HCT116 (cell line): ENCODE measurements around the gene ATRN. TPM values are rescaled to one million over a fixed set of nuclear protein-coding genes. Genes with fewer than 3 reads are reported as not detected.

Experiments used
- ATAC-seq: fragments of 200-7000 bp; cut with Tn5 transposase; 2 replicates; pipeline ENCODE4 v1.9.1; 2020; ENCODE audit warnings: mild to moderate bottlenecking, moderate library complexity
- BruUV-seq: library from RNA; stranded (reverse); fragments of 400-500 nt; replicated peaks from 2 replicates; lab custom pipeline; 2021; lab: Mats Ljungman, UMichigan
- CTCF ChIA-PET: fragments of 300-600 bp; sonication (Branson Sonifier 250); formaldehyde crosslinking; loops from one replicate; lab custom pipeline; 2021; ENCODE audit warnings: antibody characterized with exemption; lab: Charles Lee
- POLR2A ChIA-PET: fragments of 300-600, 350-600 bp; sonication (Branson Sonifier 250); formaldehyde crosslinking; loops from one replicate; lab custom pipeline; 2021; ENCODE audit warnings: antibody characterized with exemption; lab: Charles Lee
- RAD21 ChIA-PET, 2 experiments: fragments of 300-600 bp; sonication (Branson Sonifier 250); formaldehyde crosslinking; loops; one replicate each; lab custom pipeline; 2023; ENCODE audit warnings: low total read pairs in 2 of 2; ENCODE audit not compliant: uncharacterized antibody in 2 of 2, unreplicated experiment in 2 of 2, low non-redundant PET in 1 of 2; lab: Charles Lee
- DNase-seq: peaks from one replicate; pipeline ENCODE4 v3.0.0-alpha.2; 2010; ENCODE audit warnings: low read depth, low spot score
- H2AFZ ChIP-seq: fragments of 200-600 bp; shearing (Covaris generic), sonication (generic); 2 replicates; pipeline ENCODE4 v1.6.1; 2017; ENCODE audit warnings: low read depth, mixed run types, mixed read lengths, antibody characterized with exemption, low read length; ENCODE audit not compliant: poor library complexity, severe bottlenecking
- H3K27ac ChIP-seq: 2 replicates; pipeline ENCODE4 v1.5.1; 2012; ENCODE audit warnings: low read depth, low read length
- H3K27me3 ChIP-seq: fragments of 200-600 bp; sonication (generic); 2 replicates; pipeline ENCODE4 v1.6.1; 2016; ENCODE audit warnings: mixed run types, low read length, mixed read lengths; ENCODE audit not compliant: insufficient read depth
- H3K36me3 ChIP-seq, 2 experiments: fragments of 200-500 bp in 1 of 2; fragments of 200-600 bp in 1 of 2; sonication (Bioruptor generic) in 1 of 2; sonication (generic) in 1 of 2; 2 replicates each; pipeline versions ENCODE4 v1.5.1 to v1.6.1; 2014 to 2016; ENCODE audit warnings: low read length in 2 of 2, inconsistent platforms in 1 of 2, mixed read lengths in 1 of 2, mixed run types in 1 of 2; ENCODE audit not compliant: insufficient read depth in 2 of 2, control insufficient read depth in 1 of 2
- H3K4me1 ChIP-seq, 2 experiments: fragments of 200-600 bp in 1 of 2; sonication (generic) in 1 of 2; 2 replicates each; pipeline versions ENCODE4 v1.5.1 to v1.6.1; 2012 to 2017; ENCODE audit warnings: low read length in 2 of 2, inconsistent platforms in 1 of 2, mild to moderate bottlenecking in 1 of 2, mixed read lengths in 1 of 2, mixed run types in 1 of 2, moderate library complexity in 1 of 2; ENCODE audit not compliant: insufficient read depth in 2 of 2, control insufficient read depth in 1 of 2
- H3K4me2 ChIP-seq: fragments of 200-600 bp; sonication (generic); 2 replicates; pipeline ENCODE4 v1.6.1; 2017; ENCODE audit warnings: mixed run types, low read length, mixed read lengths
- H3K4me3 ChIP-seq, 2 experiments: fragments of 200-600 bp in 1 of 2; sonication (generic) in 1 of 2; replicated peaks in 1 of 2; 2 replicates each; pipeline ENCODE4 v1.5.1; 2011 to 2016; ENCODE audit warnings: low read length in 2 of 2, control low read depth in 1 of 2, low read depth in 1 of 2, mild to moderate bottlenecking in 1 of 2, mixed read lengths in 1 of 2, mixed run types in 1 of 2
- H3K79me2 ChIP-seq: fragments of 200-600 bp; sonication (generic); 2 replicates; pipeline ENCODE4 v1.6.1; 2017; ENCODE audit warnings: mild to moderate bottlenecking, mixed run types, low read length, moderate library complexity, mixed read lengths; ENCODE audit not compliant: insufficient read depth
- H3K9ac ChIP-seq: fragments of 200-600 bp; sonication (generic); 2 replicates; pipeline ENCODE4 v1.6.1; 2016; ENCODE audit warnings: low read length, mixed read lengths
- H3K9me2 ChIP-seq: fragments of 200-600 bp; sonication (generic), shearing (Covaris generic); 2 replicates; pipeline ENCODE4 v1.6.1; 2017; ENCODE audit warnings: mixed run types, mild to moderate bottlenecking, moderate library complexity; ENCODE audit not compliant: insufficient read depth
- H3K9me3 ChIP-seq, 2 experiments: fragments of 200-500 bp in 1 of 2; fragments of 200-600 bp in 1 of 2; sonication (Bioruptor generic) in 1 of 2; sonication (generic) in 1 of 2; 2 replicates each; pipeline ENCODE4 v1.6.1; 2014 to 2017; ENCODE audit warnings: low read length in 2 of 2, mixed read lengths in 2 of 2, inconsistent platforms in 1 of 2, low read depth in 1 of 2, mild to moderate bottlenecking in 1 of 2, mixed run types in 1 of 2, moderate library complexity in 1 of 2; ENCODE audit not compliant: control insufficient read depth in 1 of 2, insufficient read depth in 1 of 2
- H4K20me1 ChIP-seq: fragments of 200-600 bp; sonication (generic), shearing (Covaris generic); 2 replicates; pipeline ENCODE4 v1.6.1; 2017; ENCODE audit warnings: mixed run types, mild to moderate bottlenecking, moderate library complexity; ENCODE audit not compliant: insufficient read depth
- ATF3 ChIP-seq: IDR thresholded peaks from 2 replicates; pipeline ENCODE4 v1.6.1; 2012
- CBX3 ChIP-seq: IDR thresholded peaks from 2 replicates; pipeline ENCODE4 v1.6.1; 2012; ENCODE audit warnings: low read depth
- CEBPB ChIP-seq: IDR thresholded peaks from 2 replicates; pipeline ENCODE4 v1.6.1; 2012; ENCODE audit warnings: low read depth
- EGR1 ChIP-seq: IDR thresholded peaks from 2 replicates; pipeline ENCODE4 v1.6.1; 2012; ENCODE audit warnings: low read depth
- ELF1 ChIP-seq: IDR thresholded peaks from 2 replicates; pipeline ENCODE4 v1.6.1; 2012; ENCODE audit warnings: low read depth, borderline replicate concordance
- EZH2 ChIP-seq: fragments of 200-600 bp; sonication (generic); IDR thresholded peaks from 2 replicates; pipeline ENCODE4 v1.6.1; 2017; ENCODE audit warnings: antibody characterized with exemption, mixed run types
- EZH2phosphoT487 ChIP-seq: fragments of 200-600 bp; IDR thresholded peaks from 2 replicates; pipeline ENCODE4 v1.6.1; 2018; ENCODE audit warnings: antibody characterized with exemption, borderline replicate concordance
- FOSL1 ChIP-seq: IDR thresholded peaks from 2 replicates; pipeline ENCODE4 v1.6.1; 2012; ENCODE audit warnings: low read depth
- JUND ChIP-seq: IDR thresholded peaks from 2 replicates; pipeline ENCODE4 v1.6.1; 2012
- MAX ChIP-seq: IDR thresholded peaks from 2 replicates; pipeline ENCODE4 v1.6.1; 2012
- POLR2A ChIP-seq: IDR thresholded peaks from 2 replicates; pipeline ENCODE4 v1.7.0; 2011; ENCODE audit warnings: borderline replicate concordance; ENCODE audit not compliant: insufficient read depth, insufficient read length; ENCODE audit errors: extremely low read depth
- POLR2AphosphoS5 ChIP-seq: IDR thresholded peaks from 2 replicates; pipeline ENCODE4 v1.6.1; 2011; ENCODE audit warnings: mild to moderate bottlenecking, low read depth, low read length, moderate library complexity
- RAD21 ChIP-seq: IDR thresholded peaks from 2 replicates; pipeline ENCODE4 v1.6.1; 2012; ENCODE audit warnings: low read depth, mild to moderate bottlenecking
- REST ChIP-seq: IDR thresholded peaks from 2 replicates; pipeline ENCODE4 v1.6.1; 2012; ENCODE audit warnings: low read depth
- SIN3A ChIP-seq: IDR thresholded peaks from 2 replicates; pipeline ENCODE4 v1.6.1; 2012; ENCODE audit warnings: low read depth
- SRF ChIP-seq: IDR thresholded peaks from 2 replicates; pipeline ENCODE4 v1.6.1; 2012; ENCODE audit warnings: low read depth
- TCF7L2 ChIP-seq: IDR thresholded peaks from 2 replicates; pipeline ENCODE4 v1.7.0; 2011; ENCODE audit warnings: borderline replicate concordance, inconsistent platforms; ENCODE audit not compliant: insufficient read depth, insufficient read length; ENCODE audit errors: extremely low read depth
- YY1 ChIP-seq: IDR thresholded peaks from 2 replicates; pipeline ENCODE4 v1.6.1; 2011; ENCODE audit warnings: low read length, low read depth, moderate library complexity, mild to moderate bottlenecking; ENCODE audit not compliant: insufficient replicate concordance; ENCODE audit errors: extremely low read depth
- ZFX ChIP-seq: fragments of 450-650 bp; IDR thresholded peaks from 2 replicates; pipeline ENCODE4 v1.6.1; 2017
- ZNF274 ChIP-seq: fragments of 200-500 bp; sonication (Bioruptor generic); IDR thresholded peaks from 2 replicates; pipeline ENCODE4 v1.6.1; 2014; ENCODE audit warnings: mild to moderate bottlenecking, low read depth, low read length, inconsistent platforms
- intact Hi-C: fragments of 100-400 bp; cut with micrococcal nuclease; formaldehyde crosslinking; loops from 2 replicates; pipeline ENCODE4 v1.10.0; 2022
- total RNA-seq: library from RNA; stranded (reverse); gene quantifications from one replicate; pipeline ENCODE4 v1.2.1, GENCODE V29; 2021; ENCODE audit not compliant: unreplicated experiment

ATRN gene
- total RNA-seq, 1 experiment from 2014 or later = 24.4 TPM

GRCh38 chr20:3449319-3449718 lies 21.5 kb upstream of the ATRN start:
- H3K9me2 ChIP-seq = no peaks in the 10 kb centered on the region
- H3K27ac ChIP-seq = no peak overlapping the region
- no peak for ATAC-seq
- no peak for DNase-seq
- H3K4me2 ChIP-seq = no peak overlapping the region
- peaks cover 0 to 3% of the 10 kb centered on the region in 2 experiments; a peak in 1 of 4 replicates for H3K4me1 ChIP-seq
- TF ChIP-seq ATF3 = no peak
- no peak for TF ChIP-seq CEBPB
- ChIA-PET POLR2A (no interaction called here), RAD21 (no interaction called here), CTCF (no interaction called here)
- H3K9ac ChIP-seq = no peak overlapping the region
- H3K27me3 ChIP-seq = no peaks in the 10 kb centered on the region
- H2AFZ ChIP-seq = no peak overlapping the region
- no TSS peak for BruUV-seq
- H3K36me3 ChIP-seq = no peaks in the 10 kb centered on the region
- no peaks in the 10 kb centered on the region for H3K9me3 ChIP-seq
- no peaks in the 10 kb centered on the region for H3K79me2 ChIP-seq
- no peak overlapping the region for H3K4me3 ChIP-seq
- intact Hi-C loops = no loop called here
- H4K20me1 ChIP-seq = no peaks in the 10 kb centered on the region

GRCh38 chr20:3452136-3452535 lies 18.7 kb upstream of the ATRN start:
- Histone ChIP-seq H3K36me3 (no peaks in the 10 kb centered on the region), H3K4me1 (no peaks in the 10 kb centered on the region), H4K20me1 (no peaks in the 10 kb centered on the region), H3K9me3 (no peaks in the 10 kb centered on the region), H2AFZ (no peak overlapping the region), H3K79me2 (no peaks in the 10 kb centered on the region), H3K9ac (no peak overlapping the region), H3K9me2 (no peaks in the 10 kb centered on the region), H3K27me3 (no peaks in the 10 kb centered on the region), H3K4me3 (no peak overlapping the region), H3K4me2 (no peak overlapping the region), H3K27ac (no peak overlapping the region)
- intact Hi-C loops = no loop called here
- ATAC-seq (no peak), DNase-seq (no peak)
- ChIA-PET POLR2A (interaction anchor here (0.8 kb wide), 1 partner anchor 14 kb away, joined by 3 read pairs; no protein-coding TSS in a partner anchor), CTCF (no interaction called here), RAD21 (no interaction called here)
- no TSS peak for BruUV-seq
- TF ChIP-seq POLR2AphosphoS5 (no peak), RAD21 (no peak), EZH2 (no peak), YY1 (no peak), EGR1 (no peak), POLR2A (no peak), MAX (no peak), SIN3A (no peak), ZFX (no peak), REST (no peak), ZNF274 (no peak), SRF (no peak), TCF7L2 (no peak), ELF1 (no peak), EZH2phosphoT487 (no peak), FOSL1 (no peak), JUND (no peak), CBX3 (no peak)
